Mesenchymal stem cell (in vitro differentiated cells and primary cell): ENCODE data around the gene SLC4A2.

Experiments used
- DNase-seq: peaks from one replicate; pipeline ENCODE4 v3.0.0-alpha.2; 2013
- H2AFZ ChIP-seq: one replicate; pipeline ENCODE4 v1.6.1; 2013; ENCODE audit warnings: low read depth, mild to moderate bottlenecking, control low read depth, inconsistent platforms, low read length, moderate library complexity
- H2AK5ac ChIP-seq: 2 replicates; pipeline ENCODE4 v1.6.1; 2013; ENCODE audit warnings: low read length, moderate library complexity, mild to moderate bottlenecking, inconsistent platforms; ENCODE audit not compliant: severe bottlenecking
- H2BK120ac ChIP-seq: one replicate; pipeline ENCODE4 v1.6.1; 2013; ENCODE audit warnings: low read depth, mild to moderate bottlenecking, inconsistent platforms, low read length, moderate library complexity
- H2BK12ac ChIP-seq, 2 experiments: one replicate each; pipeline ENCODE4 v1.6.1; 2013; ENCODE audit warnings: inconsistent platforms in 2 of 2, low read length in 2 of 2, mild to moderate bottlenecking in 2 of 2, moderate library complexity in 2 of 2, control low read depth in 1 of 2
- H2BK15ac ChIP-seq: one replicate; pipeline ENCODE4 v1.6.1; 2013; ENCODE audit warnings: mild to moderate bottlenecking, low read depth, inconsistent platforms; ENCODE audit not compliant: poor library complexity, severe bottlenecking
- H2BK5ac ChIP-seq: 2 replicates; pipeline ENCODE4 v1.6.1; 2013; ENCODE audit warnings: low read depth, mild to moderate bottlenecking, low read length, control low read depth, inconsistent platforms; ENCODE audit not compliant: poor library complexity, severe bottlenecking
- H3K14ac ChIP-seq, 2 experiments: one replicate each; pipeline ENCODE4 v1.6.1; 2013; ENCODE audit warnings: inconsistent platforms in 2 of 2, low read length in 2 of 2, control low read depth in 1 of 2, mild to moderate bottlenecking in 1 of 2, moderate library complexity in 1 of 2
- H3K18ac ChIP-seq, 2 experiments: one replicate each; pipeline ENCODE4 v1.6.1; 2013; ENCODE audit warnings: inconsistent platforms in 2 of 2, low read length in 2 of 2, control low read depth in 1 of 2, low read depth in 1 of 2, mild to moderate bottlenecking in 1 of 2
- H3K23ac ChIP-seq, 2 experiments: one replicate each; pipeline ENCODE4 v1.6.1; 2013; ENCODE audit warnings: inconsistent platforms in 2 of 2, low read length in 2 of 2, mild to moderate bottlenecking in 2 of 2, moderate library complexity in 2 of 2, control low read depth in 1 of 2
- H3K27ac ChIP-seq: 2 replicates; pipeline ENCODE4 v1.5.1; 2013; ENCODE audit warnings: mild to moderate bottlenecking, moderate library complexity, low read length, control low read depth, inconsistent platforms; ENCODE audit not compliant: poor library complexity, severe bottlenecking
- H3K27me3 ChIP-seq, 2 experiments: 2 replicates each; pipeline versions ENCODE4 v1.6.1 to v1.7.0; 2013; ENCODE audit warnings: low read length in 2 of 2, mild to moderate bottlenecking in 2 of 2, moderate library complexity in 2 of 2, control low read depth in 1 of 2, inconsistent platforms in 1 of 2; ENCODE audit not compliant: control insufficient read depth in 1 of 2, insufficient read depth in 1 of 2
- H3K36me3 ChIP-seq, 2 experiments: 2 replicates each; pipeline versions ENCODE4 v1.6.1 to v1.7.0; 2013; ENCODE audit warnings: low read length in 2 of 2, control low read depth in 1 of 2, inconsistent platforms in 1 of 2, low read depth in 1 of 2, mild to moderate bottlenecking in 1 of 2; ENCODE audit not compliant: insufficient read depth in 2 of 2, control insufficient read depth in 1 of 2
- H3K4ac ChIP-seq, 2 experiments: one replicate each; pipeline ENCODE4 v1.6.1; 2013; ENCODE audit warnings: inconsistent platforms in 2 of 2, low read length in 2 of 2, mild to moderate bottlenecking in 2 of 2, moderate library complexity in 2 of 2, control low read depth in 1 of 2, low read depth in 1 of 2
- H3K4me1 ChIP-seq: 2 replicates; pipeline ENCODE4 v1.6.1; 2013; ENCODE audit warnings: low read depth, low read length, control low read depth; ENCODE audit not compliant: control insufficient read depth, insufficient read depth
- H3K4me2 ChIP-seq: 2 replicates; pipeline ENCODE4 v1.6.1; 2013; ENCODE audit warnings: low read length, mild to moderate bottlenecking, inconsistent platforms; ENCODE audit not compliant: poor library complexity, severe bottlenecking
- H3K4me3 ChIP-seq, 2 experiments: 2 replicates each; pipeline versions ENCODE4 v1.5.1 to v1.7.0; 2013; ENCODE audit warnings: low read length in 2 of 2, mild to moderate bottlenecking in 2 of 2, control low read depth in 1 of 2, low read depth in 1 of 2; ENCODE audit not compliant: insufficient read depth in 1 of 2
- H3K79me1 ChIP-seq: replicated peaks from 2 replicates; pipeline ENCODE4 v1.6.1; 2013; ENCODE audit warnings: mild to moderate bottlenecking, control low read depth, low read length, inconsistent platforms; ENCODE audit not compliant: poor library complexity, severe bottlenecking
- H3K9ac ChIP-seq: 2 replicates; pipeline ENCODE4 v1.7.0; 2013; ENCODE audit warnings: mild to moderate bottlenecking, low read length, moderate library complexity
- H3K9me3 ChIP-seq: 2 replicates; pipeline ENCODE4 v1.7.0; 2013; ENCODE audit warnings: mild to moderate bottlenecking, low read length; ENCODE audit not compliant: control insufficient read depth
- H4K8ac ChIP-seq: one replicate; pipeline ENCODE4 v1.6.1; 2013; ENCODE audit warnings: inconsistent platforms, mild to moderate bottlenecking, low read length, moderate library complexity
- H4K91ac ChIP-seq: one replicate; pipeline ENCODE4 v1.6.1; 2013; ENCODE audit warnings: mild to moderate bottlenecking, low read length, inconsistent platforms
- WGBS: methylation state at CpG from one replicate; pipeline ENCODE4 v1.1.7; 2013; ENCODE audit warnings: mixed read lengths; 5-methylcytosine and 5-hydroxymethylcytosine counted together

The SLC4A2 gene

GRCh38 chr7:151060416-151061212, 1.2 kb downstream of the SLC4A2 start:
- WGBS = 27% methylated on average over 8 of the region's 21 CpGs
- no peak overlapping the region for H2AK5ac ChIP-seq
- H2BK12ac ChIP-seq = peak overlapping the region in 1 of 2 experiments; percentile 85
- H3K9ac ChIP-seq = peak overlapping the region; percentile 90
- peaks cover 19 to 30% of the 10 kb centered on the region in 2 experiments for H3K36me3 ChIP-seq
- H3K27me3 ChIP-seq = no peaks in the 10 kb centered on the region
- H2BK15ac ChIP-seq = peak overlapping the region; percentile 85
- H3K4ac ChIP-seq = peak overlapping the region; percentile 73 to 90
- no peak overlapping the region for H4K8ac ChIP-seq
- no peak overlapping the region for H2AFZ ChIP-seq
- H2BK120ac ChIP-seq = peak overlapping the region; percentile 64
- peak overlapping the region; percentile 77 to 93 for H3K4me3 ChIP-seq
- peak overlapping the region; percentile 80 for H2BK5ac ChIP-seq
- H3K79me1 ChIP-seq = peaks cover 27% of the 10 kb centered on the region
- no peaks in the 10 kb centered on the region for H3K9me3 ChIP-seq
- peak overlapping the region; percentile 44 to 77 for H3K18ac ChIP-seq
- peaks cover 51% of the 10 kb centered on the region for H3K4me1 ChIP-seq
- peak overlapping the region; percentile 15 to 68 for H3K23ac ChIP-seq
- H3K14ac ChIP-seq = peak overlapping the region; percentile 68 to 90
- peak overlapping the region; percentile 77 for H3K27ac ChIP-seq
- peak; percentile 49 for DNase-seq
- H3K4me2 ChIP-seq = peak overlapping the region; percentile 93
- H4K91ac ChIP-seq = peak overlapping the region; percentile 64

GRCh38 chr7:151061213-151062110, 2.1 kb downstream of the SLC4A2 start:
- H3K27me3 ChIP-seq = no peaks in the 10 kb centered on the region
- H3K4ac ChIP-seq = peak overlapping the region; percentile 10 to 89
- peak; percentile 34 for DNase-seq
- peak overlapping the region; percentile 12 to 98 for H2BK12ac ChIP-seq
- H3K4me1 ChIP-seq = peaks cover 55% of the 10 kb centered on the region
- H3K79me1 ChIP-seq = peaks cover 27% of the 10 kb centered on the region
- peak overlapping the region; percentile 24 for H2BK5ac ChIP-seq
- peak overlapping the region; percentile 24 to 93 for H3K4me3 ChIP-seq
- H3K36me3 ChIP-seq = peaks cover 26 to 34% of the 10 kb centered on the region in 2 experiments
- H3K18ac ChIP-seq = peak overlapping the region; percentile 42 to 44
- peak overlapping the region; percentile 56 for H4K91ac ChIP-seq
- peak overlapping the region in 1 of 2 experiments; percentile 29 for H3K23ac ChIP-seq
- peak overlapping the region; percentile 1 for H4K8ac ChIP-seq
- H2BK120ac ChIP-seq = peak overlapping the region; percentile 51
- H3K4me2 ChIP-seq = peak overlapping the region; percentile 93
- H3K27ac ChIP-seq = peak overlapping the region; percentile 77
- H3K9me3 ChIP-seq = no peaks in the 10 kb centered on the region
- H3K14ac ChIP-seq = peak overlapping the region in 1 of 2 experiments; percentile 95
- peak overlapping the region; percentile 81 for H2AK5ac ChIP-seq
- no peak overlapping the region for H2AFZ ChIP-seq
- peak overlapping the region; percentile 90 for H3K9ac ChIP-seq
- WGBS = 42% methylated on average over 33 of the region's 33 CpGs
- no peak overlapping the region for H2BK15ac ChIP-seq

GRCh38 chr7:151062111-151062398, 2.7 kb downstream of the SLC4A2 start:
- peak overlapping the region; percentile 90 for H3K9ac ChIP-seq
- H3K23ac ChIP-seq = peak overlapping the region in 1 of 2 experiments; percentile 29
- WGBS = 22% methylated on average over 11 of the region's 11 CpGs
- peak overlapping the region; percentile 10 to 89 for H3K4ac ChIP-seq
- H3K36me3 ChIP-seq = peaks cover 32 to 40% of the 10 kb centered on the region in 2 experiments
- H3K4me2 ChIP-seq = peak overlapping the region; percentile 93
- peak overlapping the region; percentile 6 to 98 for H2BK12ac ChIP-seq
- no peak for DNase-seq
- H2AFZ ChIP-seq = no peak overlapping the region
- H2AK5ac ChIP-seq = peak overlapping the region; percentile 81
- H3K27me3 ChIP-seq = no peaks in the 10 kb centered on the region
- peak overlapping the region; percentile 56 for H4K91ac ChIP-seq
- peak overlapping the region; percentile 1 for H4K8ac ChIP-seq
- H2BK120ac ChIP-seq = peak overlapping the region; percentile 12
- H2BK5ac ChIP-seq = no peak overlapping the region
- H2BK15ac ChIP-seq = no peak overlapping the region
- peaks cover 54% of the 10 kb centered on the region for H3K4me1 ChIP-seq
- H3K18ac ChIP-seq = peak overlapping the region; percentile 42 to 44
- peak overlapping the region; percentile 77 for H3K27ac ChIP-seq
- H3K9me3 ChIP-seq = no peaks in the 10 kb centered on the region
- H3K14ac ChIP-seq = peak overlapping the region in 1 of 2 experiments; percentile 95
- peaks cover 24% of the 10 kb centered on the region for H3K79me1 ChIP-seq
- H3K4me3 ChIP-seq = peak overlapping the region in 1 of 2 experiments; percentile 93
